Measurements from ENCODE around the gene PLEKHG1.

DNA sequence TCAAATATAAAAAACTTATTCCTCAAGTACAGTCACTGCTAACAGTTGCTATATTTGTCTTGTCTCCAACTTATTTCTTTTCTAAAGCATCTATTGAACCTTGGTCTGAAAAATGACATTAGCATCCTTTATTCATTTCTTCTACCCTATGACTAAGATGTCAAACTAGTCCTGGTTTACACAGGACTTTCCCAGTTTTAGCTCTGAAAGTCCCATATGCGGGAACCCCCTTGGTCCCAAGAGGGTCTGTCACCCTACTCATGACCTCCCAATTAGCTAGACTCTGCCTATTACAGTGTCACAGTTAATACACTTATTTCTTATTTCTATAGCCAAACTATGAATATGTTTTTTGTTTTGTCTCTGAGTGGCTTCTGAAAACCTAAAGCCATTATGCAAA lies 37.1 kb downstream of the PLEKHG1 start:
- TF ChIP-seq TAF1 (CRISPR knock-in tag; IDR thresholded peaks at IDR 0.05) (no peak), STAG1 (CRISPR knock-in tag; IDR thresholded peaks at IDR 0.05) (no peak), POLR2A (IDR thresholded peaks at IDR 0.05; ENCODE audit: insufficient read depth in 1 of 2, low read depth in 2 of 2, low read length in 2 of 2) (no peak), ARNTL (CRISPR knock-in tag; IDR thresholded peaks at IDR 0.05) (no peak), EP300 (IDR thresholded peaks at IDR 0.05; ENCODE audit: low read depth in 2 of 2, low read length in 2 of 2) (no peak), EP300 (CRISPR knock-in tag; IDR thresholded peaks at IDR 0.05; ENCODE audit: borderline replicate concordance) (no peak)
- TF ChIP-seq, protein P1, sequence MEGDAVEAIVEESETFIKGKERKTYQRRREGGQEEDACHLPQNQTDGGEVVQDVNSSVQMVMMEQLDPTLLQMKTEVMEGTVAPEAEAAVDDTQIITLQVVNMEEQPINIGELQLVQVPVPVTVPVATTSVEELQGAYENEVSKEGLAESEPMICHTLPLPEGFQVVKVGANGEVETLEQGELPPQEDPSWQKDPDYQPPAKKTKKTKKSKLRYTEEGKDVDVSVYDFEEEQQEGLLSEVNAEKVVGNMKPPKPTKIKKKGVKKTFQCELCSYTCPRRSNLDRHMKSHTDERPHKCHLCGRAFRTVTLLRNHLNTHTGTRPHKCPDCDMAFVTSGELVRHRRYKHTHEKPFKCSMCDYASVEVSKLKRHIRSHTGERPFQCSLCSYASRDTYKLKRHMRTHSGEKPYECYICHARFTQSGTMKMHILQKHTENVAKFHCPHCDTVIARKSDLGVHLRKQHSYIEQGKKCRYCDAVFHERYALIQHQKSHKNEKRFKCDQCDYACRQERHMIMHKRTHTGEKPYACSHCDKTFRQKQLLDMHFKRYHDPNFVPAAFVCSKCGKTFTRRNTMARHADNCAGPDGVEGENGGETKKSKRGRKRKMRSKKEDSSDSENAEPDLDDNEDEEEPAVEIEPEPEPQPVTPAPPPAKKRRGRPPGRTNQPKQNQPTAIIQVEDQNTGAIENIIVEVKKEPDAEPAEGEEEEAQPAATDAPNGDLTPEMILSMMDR (CRISPR knock-in tag; IDR thresholded peaks at IDR 0.05): no peak

Data from HepG2 (cell line).